ENCODE data around the gene PTPRN2. TPM values are rescaled to one million over a fixed set of nuclear protein-coding genes. Genes with fewer than 3 reads are reported as not detected.

PTPRN2 gene
- total RNA-seq, 1 experiment from 2014 or later = 2.1 TPM

GRCh38 chr7:157881048-157881771 lies 706.4 kb downstream of the PTPRN2 start:
- no TSS peak for BruUV-seq (replicated peaks)
- no peaks in the 10 kb centered on the region for H3K79me2 ChIP-seq (ENCODE audit: insufficient read depth, low read length)
- DNase-seq (ENCODE audit: low read depth, low spot score) (no peak), ATAC-seq (no peak)
- no peaks in the 10 kb centered on the region for H3K4me1 ChIP-seq (ENCODE audit: control insufficient read depth in 1 of 2, insufficient read depth in 2 of 2, low read length in 2 of 2)
- TF ChIP-seq ZNF274 (IDR thresholded peaks at IDR 0.05; ENCODE audit: low read depth, low read length) (no peak), CBX3 (IDR thresholded peaks at IDR 0.05; ENCODE audit: low read depth) (no peak), JUND (IDR thresholded peaks at IDR 0.05) (no peak), ZFX (IDR thresholded peaks at IDR 0.05) (no peak), YY1 (IDR thresholded peaks at IDR 0.05; ENCODE audit: extremely low read depth, insufficient replicate concordance, low read depth, low read length) (no peak)
- H3K27me3 ChIP-seq (ENCODE audit: insufficient read depth, low read length) = no peaks in the 10 kb centered on the region
- POLR2A ChIA-PET = no interaction called here
- H4K20me1 ChIP-seq (ENCODE audit: insufficient read depth) = no peaks in the 10 kb centered on the region
- H3K36me3 ChIP-seq (ENCODE audit: control insufficient read depth in 1 of 2, insufficient read depth in 2 of 2, low read length in 2 of 2) = no peaks in the 10 kb centered on the region
- RAD21 ChIA-PET (ENCODE audit: low non-redundant PET in 1 of 2, low total read pairs in 2 of 2, uncharacterized antibody in 2 of 2, unreplicated experiment in 2 of 2) = no interaction called here
- CTCF ChIA-PET = no interaction called here
- intact Hi-C loops (cut with micrococcal nuclease) = no loop called here
- no peak overlapping the region for H3K27ac ChIP-seq (ENCODE audit: low read depth, low read length)
- H3K9me2 ChIP-seq (ENCODE audit: insufficient read depth) = no peaks in the 10 kb centered on the region
- no peak overlapping the region for H2AFZ ChIP-seq (ENCODE audit: low read depth, low read length, poor library complexity, severe bottlenecking)
- H3K9ac ChIP-seq (ENCODE audit: low read length) = no peak overlapping the region
- no peak overlapping the region for H3K4me2 ChIP-seq (ENCODE audit: low read length)
- H3K4me3 ChIP-seq (replicated peaks in 1 of 2; ENCODE audit: low read depth in 1 of 2, low read length in 2 of 2) = no peak overlapping the region
- H3K9me3 ChIP-seq (ENCODE audit: control insufficient read depth in 1 of 2, insufficient read depth in 1 of 2, low read depth in 1 of 2, low read length in 2 of 2) = peaks cover 6 to 19% of the 10 kb centered on the region in 2 experiments; a peak in 2 of 4 replicates

GRCh38 chr7:157879391-157879790 lies 708.2 kb downstream of the PTPRN2 start:
- POLR2A ChIA-PET = no interaction called here
- no peak for ATAC-seq
- no peak overlapping the region for H3K4me2 ChIP-seq (ENCODE audit: low read length)

More at GRCh38 chr7:157879391-157879790, 708.2 kb downstream of the PTPRN2 start:
- Histone ChIP-seq H3K27me3 (ENCODE audit: insufficient read depth, low read length) (no peaks in the 10 kb centered on the region), H2AFZ (ENCODE audit: low read depth, low read length, poor library complexity, severe bottlenecking) (no peak overlapping the region), H3K9me2 (ENCODE audit: insufficient read depth) (no peaks in the 10 kb centered on the region), H3K79me2 (ENCODE audit: insufficient read depth, low read length) (no peaks in the 10 kb centered on the region), H3K9me3 (ENCODE audit: control insufficient read depth in 1 of 2, insufficient read depth in 1 of 2, low read depth in 1 of 2, low read length in 2 of 2) (peaks cover 6 to 19% of the 10 kb centered on the region in 2 experiments; a peak in 2 of 4 replicates), H3K4me1 (ENCODE audit: control insufficient read depth in 1 of 2, insufficient read depth in 2 of 2, low read length in 2 of 2) (peaks cover 0 to 9% of the 10 kb centered on the region in 2 experiments; a peak in 2 of 4 replicates), H3K4me3 (replicated peaks in 1 of 2; ENCODE audit: low read depth in 1 of 2, low read length in 2 of 2) (no peak overlapping the region), H4K20me1 (ENCODE audit: insufficient read depth) (no peaks in the 10 kb centered on the region), H3K36me3 (ENCODE audit: control insufficient read depth in 1 of 2, insufficient read depth in 2 of 2, low read length in 2 of 2) (no peaks in the 10 kb centered on the region), H3K9ac (ENCODE audit: low read length) (no peak overlapping the region), H3K27ac (ENCODE audit: low read depth, low read length) (no peak overlapping the region)
- TF ChIP-seq, protein P1, sequence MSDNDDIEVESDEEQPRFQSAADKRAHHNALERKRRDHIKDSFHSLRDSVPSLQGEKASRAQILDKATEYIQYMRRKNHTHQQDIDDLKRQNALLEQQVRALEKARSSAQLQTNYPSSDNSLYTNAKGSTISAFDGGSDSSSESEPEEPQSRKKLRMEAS (IDR thresholded peaks at IDR 0.05) = no peak
- TF ChIP-seq EZH2phosphoT487 (IDR thresholded peaks at IDR 0.05; ENCODE audit: borderline replicate concordance) (no peak), POLR2AphosphoS5 (IDR thresholded peaks at IDR 0.05; ENCODE audit: low read depth, low read length) (no peak), SIN3A (IDR thresholded peaks at IDR 0.05; ENCODE audit: low read depth) (no peak), ELF1 (IDR thresholded peaks at IDR 0.05; ENCODE audit: borderline replicate concordance, low read depth) (no peak), YY1 (IDR thresholded peaks at IDR 0.05; ENCODE audit: extremely low read depth, insufficient replicate concordance, low read depth, low read length) (no peak), JUND (IDR thresholded peaks at IDR 0.05) (no peak), CEBPB (IDR thresholded peaks at IDR 0.05; ENCODE audit: low read depth) (no peak), EGR1 (IDR thresholded peaks at IDR 0.05; ENCODE audit: low read depth) (no peak), ZNF274 (IDR thresholded peaks at IDR 0.05; ENCODE audit: low read depth, low read length) (no peak), EZH2 (IDR thresholded peaks at IDR 0.05) (no peak), SP1 (IDR thresholded peaks at IDR 0.05; ENCODE audit: low read depth) (no peak)
- no TSS peak for BruUV-seq (replicated peaks)
- CTCF ChIA-PET = no interaction called here
- RAD21 ChIA-PET (ENCODE audit: low non-redundant PET in 1 of 2, low total read pairs in 2 of 2, uncharacterized antibody in 2 of 2, unreplicated experiment in 2 of 2) = no interaction called here
- no peak for DNase-seq (ENCODE audit: low read depth, low spot score)
- intact Hi-C loops (cut with micrococcal nuclease) = no loop called here
